HepG2 (cell line): ENCODE measurements around the gene RNF135. TPM values are rescaled to one million over a fixed set of nuclear protein-coding genes. Genes with fewer than 3 reads are reported as not detected.
A peak's percentile ranks its signal among the peaks of the same experiment; 100 is the strongest.

Experiments used
- ATAC-seq: fragments of 200-7000 bp; cut with Tn5 transposase; 3 replicates; pipeline ENCODE4 v1.9.1; 2020; ENCODE audit warnings: mild to moderate bottlenecking, moderate library complexity
- BruUV-seq: library from RNA; stranded (reverse); fragments of 400-500 nt; replicated peaks from 2 replicates; lab custom pipeline; 2021; lab: Mats Ljungman, UMichigan
- CTCF ChIA-PET: fragments of 300-600 bp; formaldehyde crosslinking; extraction: SDS; loops from one replicate; lab custom pipeline; 2021; ENCODE audit warnings: low total read pairs, inconsistent platforms, low intra/inter-chr PET ratio; lab: Yijun Ruan, JAX
- POLR2A ChIA-PET: fragments of 350-600 bp; sonication (Branson Sonifier 250); formaldehyde crosslinking; loops from one replicate; lab custom pipeline; 2020; ENCODE audit warnings: antibody characterized with exemption, inconsistent platforms; lab: Yijun Ruan, JAX
- DNase-seq: peaks from one replicate; pipeline ENCODE4 v3.0.0-alpha.2; 2015; ENCODE audit warnings: low spot score
- FAIRE-seq: peaks from 3 replicates; lab custom pipeline; 2011; peaks lifted over from hg19 to GRCh38; lab: Jason Lieb, UNC
- H2AFZ ChIP-seq: one replicate; pipeline ENCODE4 v1.6.1; 2011; ENCODE audit warnings: low read length, inconsistent platforms
- H3K27ac ChIP-seq: fragments of 300-600 bp; 3 replicates; pipeline ENCODE4 v1.8.0; 2011; ENCODE audit warnings: mixed run types, mild to moderate bottlenecking, mixed read lengths, low read length, inconsistent platforms; ENCODE audit not compliant: insufficient read depth; ENCODE audit errors: extremely low read length
- H3K27me3 ChIP-seq, 2 experiments: fragments of 200-600 bp in 1 of 2; 2 replicates in 1 of 2; 3 replicates in 1 of 2; pipeline versions ENCODE4 v1.6.0 to v1.8.0; 2011; ENCODE audit warnings: low read length in 2 of 2, mild to moderate bottlenecking in 2 of 2, moderate library complexity in 2 of 2, inconsistent platforms in 1 of 2; ENCODE audit not compliant: insufficient read depth in 2 of 2, control insufficient read depth in 1 of 2
- H3K36me3 ChIP-seq, 2 experiments: fragments of 200-600 bp in 1 of 2; replicated peaks in 1 of 2; 2 replicates in 1 of 2; 3 replicates in 1 of 2; pipeline versions ENCODE4 v1.5.1 to v1.8.0; 2011; ENCODE audit warnings: low read length in 2 of 2, inconsistent platforms in 1 of 2; ENCODE audit not compliant: insufficient read depth in 2 of 2, control insufficient read depth in 1 of 2
- H3K4me1 ChIP-seq: 2 replicates; pipeline ENCODE4 v1.5.1; 2012; ENCODE audit warnings: low read length, inconsistent platforms; ENCODE audit not compliant: insufficient read depth
- H3K4me2 ChIP-seq: 2 replicates; pipeline ENCODE4 v1.6.0; 2011; ENCODE audit warnings: low read depth, low read length, inconsistent platforms
- H3K4me3 ChIP-seq, 3 experiments: fragments of 200-600 bp in 1 of 3; sonication (generic), shearing (Covaris generic) in 1 of 3; replicated peaks in 1 of 3; 2 replicates each; pipeline ENCODE4 v1.5.1; 2011 to 2016; ENCODE audit warnings: low read length in 3 of 3, inconsistent platforms in 2 of 3, low read depth in 2 of 3, mild to moderate bottlenecking in 2 of 3, control low read depth in 1 of 3, mixed read lengths in 1 of 3; ENCODE audit not compliant: insufficient read depth in 1 of 3
- H3K79me2 ChIP-seq: one replicate; pipeline ENCODE4 v1.6.1; 2011; ENCODE audit warnings: low read length, inconsistent platforms; ENCODE audit not compliant: insufficient read depth
- H3K9ac ChIP-seq: 2 replicates; pipeline ENCODE4 v1.6.0; 2011; ENCODE audit warnings: mild to moderate bottlenecking, low read depth, low read length, inconsistent platforms; ENCODE audit not compliant: insufficient read depth
- H3K9me3 ChIP-seq: 2 replicates; pipeline ENCODE4 v1.5.1; 2012; ENCODE audit warnings: mild to moderate bottlenecking, low read length
- H4K20me1 ChIP-seq: 2 replicates; pipeline ENCODE4 v1.6.0; 2011; ENCODE audit warnings: inconsistent platforms, mild to moderate bottlenecking, low read length, moderate library complexity; ENCODE audit not compliant: insufficient read depth
- ATF4 ChIP-seq, 2 experiments: fragments of 450-650 bp in 1 of 2; sonication (generic) in 1 of 2; formaldehyde crosslinking; IDR thresholded peaks; 2 replicates each; pipeline versions ENCODE4 v1.5.0 to v1.8.0; 2020 to 2022; ENCODE audit warnings: mild to moderate bottlenecking in 1 of 2, missing genetic modification reagents in 1 of 2
- CEBPB ChIP-seq: IDR thresholded peaks from 2 replicates; pipeline ENCODE4 v1.6.1; 2011; ENCODE audit warnings: low read depth, low read length, improper control_type of control experiment, borderline replicate concordance
- CEBPG ChIP-seq: IDR thresholded peaks from 2 replicates; pipeline ENCODE4 v1.6.1; 2016
- HOMEZ ChIP-seq: IDR thresholded peaks from 2 replicates; pipeline ENCODE4 v1.6.1; 2016; ENCODE audit warnings: low read depth
- MXD4 ChIP-seq: IDR thresholded peaks from 2 replicates; pipeline ENCODE4 v1.6.1; 2016; ENCODE audit warnings: mild to moderate bottlenecking, missing biosample characterization, missing genetic modification reagents
- NR2F1 ChIP-seq, 2 experiments: fragments of 450-650 bp in 1 of 2; formaldehyde crosslinking in 1 of 2; IDR thresholded peaks; 2 replicates each; pipeline versions ENCODE4 v1.5.0 to v1.6.1; 2016 to 2020; ENCODE audit warnings: mild to moderate bottlenecking in 1 of 2, missing compliant biosample characterization in 1 of 2, missing genetic modification reagents in 1 of 2, moderate library complexity in 1 of 2
- SMC3 ChIP-seq: IDR thresholded peaks from 2 replicates; pipeline ENCODE4 v1.6.1; 2011; ENCODE audit warnings: low read length, improper control_type of control experiment
- TCF7L2 ChIP-seq: IDR thresholded peaks from 2 replicates; pipeline ENCODE4 v1.6.1; 2011; ENCODE audit warnings: mild to moderate bottlenecking, low read depth, low read length, moderate library complexity
- TEAD3 ChIP-seq: optimal IDR thresholded peaks from 2 replicates; pipeline ENCODE3; 2016; ENCODE audit warnings: borderline replicate concordance
- ZBTB8A ChIP-seq: sonication (generic); formaldehyde crosslinking; IDR thresholded peaks from 2 replicates; pipeline ENCODE4 v1.4.0; 2020; ENCODE audit warnings: mild to moderate bottlenecking, low read depth, missing genetic modification reagents, borderline replicate concordance
- ZFY ChIP-seq: sonication (generic); formaldehyde crosslinking; IDR thresholded peaks from 2 replicates; pipeline ENCODE4 v1.4.0; 2020; ENCODE audit warnings: missing genetic modification reagents
- ZNF441 ChIP-seq: sonication (generic); formaldehyde crosslinking; IDR thresholded peaks from 2 replicates; pipeline ENCODE4 v1.7.0; 2021; ENCODE audit warnings: missing genetic modification reagents, borderline replicate concordance
- WGBS: methylation state at CpG from one replicate; pipeline ENCODE4 v1.1.6; 2017; ENCODE audit warnings: low lambda C conversion rate; 5-methylcytosine and 5-hydroxymethylcytosine counted together
- in situ Hi-C: cut with HindIII; loops from 2 replicates; pipeline ENCODE4 v1.10.0; 2017; ENCODE audit warnings: low pct_unique_long_range_greater_than_20kb; ENCODE audit not compliant: extremely low pct_ligation_motif_present
- intact Hi-C: fragments of 100-400 bp; cut with micrococcal nuclease; formaldehyde crosslinking; loops from one replicate; pipeline ENCODE4 v1.10.0; 2022; ENCODE audit not compliant: unreplicated experiment
- polyA plus RNA-seq, 8 experiments: library from polyadenylated mRNA; depleted of rRNA in 3 of 8; stranded (reverse) in 7 of 8; unstranded in 1 of 8; fragments of >200 nt; fragmentation: Illumina TruSeq in 4 of 8; extraction: Trizol in 4 of 8; gene quantifications; 2 replicates each; pipeline versions ENCODE4 v1.2.1 to v1.2.3, GENCODE V29; 2011 to 2016; ENCODE audit warnings: low read depth in 4 of 8, missing spikeins in 1 of 8, mixed read lengths in 1 of 8; ENCODE audit not compliant: insufficient read depth in 1 of 8
- total RNA-seq, 5 experiments: library from RNA; depleted of rRNA; stranded (reverse); fragments of >200 nt; fragmentation: Illumina TruSeq; extraction: Trizol; gene quantifications; 2 replicates each; pipeline ENCODE4 v1.2.3, GENCODE V29; 2016; ENCODE audit warnings: low read depth in 1 of 5

The RNF135 gene
- total and polyA plus RNA-seq, 2 of the 13 experiments (the other 11 are each of a cell fraction or from before 2014, with no cell fraction given), result not detected

GRCh38 chr17:30958187-30958586, 12.7 kb upstream of the RNF135 start:
- ChIA-PET CTCF (no interaction called here), POLR2A (no interaction called here)
- H3K9me3 ChIP-seq, result no peaks in the 10 kb centered on the region
- H2AFZ ChIP-seq, result no peak overlapping the region
- H3K4me3 ChIP-seq, result no peak overlapping the region
- no peaks in the 10 kb centered on the region for H3K79me2 ChIP-seq
- H3K27ac ChIP-seq, result no peak overlapping the region
- no TSS peak for BruUV-seq
- FAIRE-seq, result no peak
- H3K9ac ChIP-seq, result no peak overlapping the region
- H3K36me3 ChIP-seq, result no peaks in the 10 kb centered on the region
- intact Hi-C loops (no loop called here), in situ Hi-C loops (no loop called here)
- ATAC-seq, result peak; percentile 58; the same call in 2 of the 3 replicates
- H3K4me2 ChIP-seq, result no peak overlapping the region; the same call in 1 of the 2 replicates
- H4K20me1 ChIP-seq, result no peaks in the 10 kb centered on the region
- no peaks in the 10 kb centered on the region; a peak in 1 of 5 replicates for H3K27me3 ChIP-seq
- DNase-seq, result no peak
- peaks cover 14% of the 10 kb centered on the region for H3K4me1 ChIP-seq
- 11% methylated on average over 7 of the region's 7 CpGs for WGBS
- peak; percentile 86 for TF ChIP-seq CEBPB
- no peak for TF ChIP-seq SMC3
- peak; percentile 77 for TF ChIP-seq CEBPG (CRISPR knock-in tag)
- TF ChIP-seq HOMEZ (CRISPR knock-in tag), result no peak
- TF ChIP-seq TCF7L2, result no peak
- TF ChIP-seq ZNF441 (CRISPR knock-in tag), result peak; percentile 62; the same call in 1 of the 2 replicates
- no peak for TF ChIP-seq ZBTB8A (CRISPR knock-in tag)
- TF ChIP-seq ATF4 (CRISPR knock-in tag; IDR thresholded peaks at IDR 0.05), result no peak
- TF ChIP-seq TEAD3 (CRISPR knock-in tag), result peak; percentile 74
- no peak for TF ChIP-seq MXD4 (CRISPR knock-in tag)
- TF ChIP-seq NR2F1 (CRISPR knock-in tag; IDR thresholded peaks at IDR 0.05), result no peak
- no peak for TF ChIP-seq ZFY (CRISPR knock-in tag)
- TF ChIP-seq, all 625 proteins: peak for 4
